VCaP (cell line): ENCODE results near the gene DALRD3.

Experiments used
- H3K27ac ChIP-seq: fragments of 450-650 bp; 2 replicates; pipeline ENCODE4 v1.5.1; 2017
- TF ChIP-seq, protein P1 (sequence below): fragments of 450-650 bp; conservative IDR thresholded peaks from 2 replicates; pipeline ENCODE4 v1.5.1; 2017; ENCODE audit warnings: mild to moderate bottlenecking, moderate library complexity

The DALRD3 gene

DNA sequence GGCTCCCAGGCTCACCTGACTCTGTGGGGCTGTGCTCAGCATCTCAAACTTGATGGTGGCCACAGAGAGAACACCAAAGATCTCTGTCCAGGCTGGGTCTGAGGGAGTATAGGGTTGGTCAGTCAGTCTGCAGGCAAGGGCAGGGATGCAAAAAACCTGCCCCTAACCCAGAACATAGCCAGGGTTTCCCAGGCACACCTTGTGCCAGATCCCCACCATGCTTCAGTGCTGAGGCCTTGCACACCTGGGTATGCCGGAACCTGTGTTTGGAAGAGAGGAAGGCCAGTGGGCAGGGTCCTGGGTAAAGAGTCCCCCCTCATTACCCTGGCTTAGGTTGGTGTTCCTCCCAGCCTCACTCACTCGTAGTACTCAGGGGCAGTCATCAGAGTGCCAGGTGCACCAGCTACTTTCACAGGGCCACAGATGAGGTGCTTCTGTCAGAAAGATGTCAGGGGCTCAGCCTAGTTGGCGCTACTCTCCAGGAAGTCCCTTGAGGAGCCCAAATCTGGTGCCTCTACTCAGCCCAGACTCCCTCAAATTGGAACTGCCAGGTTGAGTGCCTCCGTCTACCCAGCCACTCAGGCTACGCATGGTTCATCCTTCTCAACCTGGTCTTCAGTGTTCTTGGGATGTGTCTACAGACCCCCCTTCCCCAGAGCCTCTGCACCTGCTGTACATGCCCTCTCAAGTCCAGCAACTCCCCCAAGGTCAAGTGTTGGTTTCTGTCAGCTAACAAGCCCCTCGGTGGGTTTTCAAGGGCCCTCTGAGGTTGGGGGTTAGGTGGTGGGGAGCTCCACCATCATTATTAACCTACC, 1.8 kb downstream of the DALRD3 start:
- peak overlapping the region; percentile 99 for H3K27ac ChIP-seq
- TF ChIP-seq, protein P1, sequence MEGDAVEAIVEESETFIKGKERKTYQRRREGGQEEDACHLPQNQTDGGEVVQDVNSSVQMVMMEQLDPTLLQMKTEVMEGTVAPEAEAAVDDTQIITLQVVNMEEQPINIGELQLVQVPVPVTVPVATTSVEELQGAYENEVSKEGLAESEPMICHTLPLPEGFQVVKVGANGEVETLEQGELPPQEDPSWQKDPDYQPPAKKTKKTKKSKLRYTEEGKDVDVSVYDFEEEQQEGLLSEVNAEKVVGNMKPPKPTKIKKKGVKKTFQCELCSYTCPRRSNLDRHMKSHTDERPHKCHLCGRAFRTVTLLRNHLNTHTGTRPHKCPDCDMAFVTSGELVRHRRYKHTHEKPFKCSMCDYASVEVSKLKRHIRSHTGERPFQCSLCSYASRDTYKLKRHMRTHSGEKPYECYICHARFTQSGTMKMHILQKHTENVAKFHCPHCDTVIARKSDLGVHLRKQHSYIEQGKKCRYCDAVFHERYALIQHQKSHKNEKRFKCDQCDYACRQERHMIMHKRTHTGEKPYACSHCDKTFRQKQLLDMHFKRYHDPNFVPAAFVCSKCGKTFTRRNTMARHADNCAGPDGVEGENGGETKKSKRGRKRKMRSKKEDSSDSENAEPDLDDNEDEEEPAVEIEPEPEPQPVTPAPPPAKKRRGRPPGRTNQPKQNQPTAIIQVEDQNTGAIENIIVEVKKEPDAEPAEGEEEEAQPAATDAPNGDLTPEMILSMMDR, result no peak

DNA sequence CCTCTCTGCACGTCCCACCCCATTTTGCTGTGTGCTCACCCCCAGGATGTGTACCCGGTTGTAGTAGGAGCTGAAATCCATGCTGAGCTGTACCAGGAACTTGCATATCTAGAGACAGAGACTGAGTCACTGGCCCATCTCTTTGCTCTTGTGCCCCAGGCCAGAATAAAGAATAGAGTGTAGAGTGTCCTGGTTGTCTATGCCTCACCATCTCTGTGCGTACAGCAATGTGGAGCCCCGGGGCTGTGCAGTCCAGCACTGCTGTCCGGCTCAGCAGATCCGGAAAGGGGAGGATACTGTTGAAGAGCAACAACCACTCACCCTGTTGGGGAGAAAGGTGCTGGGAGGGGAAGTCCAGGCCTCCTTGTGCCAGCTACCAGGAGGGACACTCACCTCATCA, 2.6 kb downstream of the DALRD3 start:
- TF ChIP-seq, protein P1, result no peak
- peak overlapping the region; percentile 99 for H3K27ac ChIP-seq

- no peak overlapping the region for H3K27ac ChIP-seq
- TF ChIP-seq, protein P1, result no peak
These were observed 3.3 kb downstream of the DALRD3 start for GRCh38 chr3:49015072-49015471.

GRCh38 chr3:49013738-49014660, 4.4 kb downstream of the DALRD3 start:
- no peak overlapping the region for H3K27ac ChIP-seq
- TF ChIP-seq, protein P1, result peak; percentile 83

GRCh38 chr3:49013113-49013737, 5.2 kb downstream of the DALRD3 start:
- H3K27ac ChIP-seq, result 0 out of 2 replicates have a peak overlapping the region, but pooled peaks have one; percentile 32
- TF ChIP-seq, protein P1, result no peak

DNA sequence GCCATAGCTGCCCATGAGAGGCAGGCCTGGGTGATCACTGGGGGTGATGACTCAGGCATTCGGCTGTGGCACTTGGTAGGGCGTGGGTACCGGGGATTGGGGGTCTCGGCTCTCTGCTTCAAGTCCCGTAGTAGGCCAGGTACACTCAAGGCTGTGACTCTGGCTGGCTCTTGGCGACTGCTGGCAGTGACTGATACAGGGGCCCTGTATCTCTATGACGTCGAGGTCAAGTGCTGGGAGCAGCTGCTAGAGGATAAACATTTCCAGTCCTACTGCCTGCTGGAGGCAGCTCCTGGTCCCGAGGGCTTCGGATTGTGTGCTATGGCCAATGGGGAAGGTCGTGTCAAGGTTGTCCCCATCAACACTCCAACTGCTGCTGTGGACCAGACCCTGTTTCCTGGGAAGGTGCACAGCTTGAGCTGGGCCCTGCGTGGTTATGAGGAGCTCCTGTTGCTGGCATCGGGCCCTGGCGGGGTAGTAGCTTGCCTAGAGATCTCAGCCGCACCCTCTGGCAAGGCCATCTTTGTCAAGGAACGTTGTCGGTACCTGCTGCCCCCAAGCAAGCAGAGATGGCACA, 5.9 kb downstream of the DALRD3 start:
- TF ChIP-seq, protein P1, result no peak
- 0 out of 2 replicates have a peak overlapping the region, but pooled peaks have one; percentile 32 for H3K27ac ChIP-seq

GRCh38 chr3:49009396-49009795, 9.0 kb downstream of the DALRD3 start:
- H3K27ac ChIP-seq, result no peak overlapping the region
- TF ChIP-seq, protein P1, result no peak

GRCh38 chr3:49008627-49009026, 9.8 kb downstream of the DALRD3 start:
- H3K27ac ChIP-seq, result peak overlapping the region; percentile 99
